IMR-90 (cell line): ENCODE measurements around the gene ARHGAP5. TPM values are rescaled to one million over a fixed set of nuclear protein-coding genes. Genes with fewer than 3 reads are reported as not detected.

Experiments
- ATAC-seq: fragments of 200-7000 bp; cut with Tn5 transposase; 2 replicates; pipeline ENCODE4 v1.9.1; 2020; ENCODE audit warnings: low read depth, mild to moderate bottlenecking, moderate library complexity
- BruUV-seq: library from RNA; stranded (reverse); fragments of 400-500 nt; replicated peaks from 2 replicates; lab custom pipeline; 2021; lab: Mats Ljungman, UMichigan
- CTCF ChIA-PET: fragments of 300-600 bp; formaldehyde crosslinking; extraction: SDS; loops from one replicate; lab custom pipeline; 2021; ENCODE audit warnings: antibody characterized with exemption; lab: Yijun Ruan, JAX
- POLR2A ChIA-PET: fragments of 300-600 bp; sonication (Branson Sonifier 250); formaldehyde crosslinking; loops from one replicate; lab custom pipeline; 2022; ENCODE audit warnings: antibody characterized with exemption; ENCODE audit not compliant: unreplicated experiment; lab: Charles Lee
- DNase-seq: peaks from one replicate; pipeline ENCODE4 v3.0.0; 2013
- H2AFZ ChIP-seq: replicated peaks from 2 replicates; pipeline ENCODE3; 2013; ENCODE audit warnings: low read length, mild to moderate bottlenecking; ENCODE audit not compliant: poor library complexity
- H2AK5ac ChIP-seq: 2 replicates; pipeline ENCODE4 v1.6.1; 2013; ENCODE audit warnings: low read depth, low read length, inconsistent platforms
- H2AK9ac ChIP-seq: replicated peaks from 2 replicates; pipeline ENCODE3; 2013; ENCODE audit warnings: mild to moderate bottlenecking, low read depth, low read length, moderate library complexity; ENCODE audit not compliant: poor library complexity
- H2BK120ac ChIP-seq: 2 replicates; pipeline ENCODE4 v1.6.1; 2013; ENCODE audit warnings: low read depth, low read length, inconsistent platforms
- H2BK15ac ChIP-seq: 3 replicates; pipeline ENCODE4 v1.6.1; 2013; ENCODE audit warnings: low read depth, low read length, inconsistent platforms
- H2BK20ac ChIP-seq: 2 replicates; pipeline ENCODE4 v1.6.1; 2013; ENCODE audit warnings: low read depth, mild to moderate bottlenecking, inconsistent platforms, low read length, moderate library complexity
- H2BK5ac ChIP-seq: 2 replicates; pipeline ENCODE4 v1.6.1; 2013; ENCODE audit warnings: mild to moderate bottlenecking, low read depth, low read length, inconsistent platforms; ENCODE audit not compliant: poor library complexity, severe bottlenecking
- H3K14ac ChIP-seq: replicated peaks from 2 replicates; pipeline ENCODE4 v1.6.1; 2013; ENCODE audit warnings: low read depth, low read length, inconsistent platforms
- H3K18ac ChIP-seq: 2 replicates; pipeline ENCODE4 v1.6.1; 2013; ENCODE audit warnings: low read depth, low read length, control low read depth
- H3K23ac ChIP-seq: 2 replicates; pipeline ENCODE4 v1.6.1; 2013; ENCODE audit warnings: low read depth, low read length, inconsistent platforms
- H3K27ac ChIP-seq: 2 replicates; pipeline ENCODE4 v1.5.1; 2013; ENCODE audit warnings: mild to moderate bottlenecking, control low read depth, low read length; ENCODE audit not compliant: insufficient read depth
- H3K27me3 ChIP-seq: 2 replicates; pipeline ENCODE4 v1.6.1; 2013; ENCODE audit warnings: low read length; ENCODE audit not compliant: control insufficient read depth, insufficient read depth
- H3K36me3 ChIP-seq: 2 replicates; pipeline ENCODE4 v1.6.1; 2013; ENCODE audit warnings: low read length, mixed read lengths; ENCODE audit not compliant: control insufficient read depth, insufficient read depth
- H3K4ac ChIP-seq: 2 replicates; pipeline ENCODE4 v1.6.1; 2013; ENCODE audit warnings: low read depth, low read length, inconsistent platforms
- H3K4me1 ChIP-seq: 2 replicates; pipeline ENCODE4 v1.6.1; 2013; ENCODE audit warnings: low read length, mixed read lengths; ENCODE audit not compliant: control insufficient read depth, insufficient read depth
- H3K4me2 ChIP-seq: 2 replicates; pipeline ENCODE4 v1.6.1; 2013; ENCODE audit warnings: low read depth, mild to moderate bottlenecking, control low read depth, low read length, moderate library complexity
- H3K4me3 ChIP-seq: 2 replicates; pipeline ENCODE4 v1.5.1; 2013; ENCODE audit warnings: low read depth, mild to moderate bottlenecking, control low read depth, low read length, moderate library complexity; ENCODE audit not compliant: insufficient read depth
- H3K56ac ChIP-seq: 2 replicates; pipeline ENCODE4 v1.6.1; 2013; ENCODE audit warnings: low read length, inconsistent platforms; ENCODE audit not compliant: insufficient read depth; ENCODE audit errors: extremely low read depth
- H3K79me1 ChIP-seq, 2 experiments: 2 replicates each; pipeline ENCODE4 v1.6.1; 2013; ENCODE audit warnings: low read length in 2 of 2, inconsistent platforms in 1 of 2, low read depth in 1 of 2
- H3K9ac ChIP-seq: 2 replicates; pipeline ENCODE4 v1.6.1; 2013; ENCODE audit warnings: low read depth, low read length, control low read depth
- H3K9me1 ChIP-seq: 2 replicates; pipeline ENCODE4 v1.6.1; 2013; ENCODE audit warnings: low read length, inconsistent platforms; ENCODE audit not compliant: insufficient read depth
- H3K9me3 ChIP-seq: 2 replicates; pipeline ENCODE4 v1.6.1; 2013; ENCODE audit warnings: low read length; ENCODE audit not compliant: control insufficient read depth, insufficient read depth
- H4K20me1 ChIP-seq: 2 replicates; pipeline ENCODE4 v1.6.1; 2013; ENCODE audit warnings: low read length, inconsistent platforms; ENCODE audit not compliant: insufficient read depth
- H4K5ac ChIP-seq: 2 replicates; pipeline ENCODE4 v1.6.1; 2013; ENCODE audit warnings: mild to moderate bottlenecking, low read depth, low read length, control low read depth
- H4K8ac ChIP-seq, 2 experiments: 2 replicates each; pipeline ENCODE4 v1.6.1; 2013; ENCODE audit warnings: low read depth in 2 of 2, low read length in 2 of 2, control low read depth in 1 of 2, inconsistent platforms in 1 of 2
- H4K91ac ChIP-seq: 2 replicates; pipeline ENCODE4 v1.6.1; 2013; ENCODE audit warnings: low read depth, low read length, inconsistent platforms; ENCODE audit not compliant: insufficient read depth
- CEBPB ChIP-seq: IDR thresholded peaks from 2 replicates; pipeline ENCODE4 v1.6.1; 2012; ENCODE audit warnings: low read depth, low read length, improper control_type of control experiment
- MXI1 ChIP-seq: IDR thresholded peaks from 2 replicates; pipeline ENCODE4 v1.6.1; 2012; ENCODE audit warnings: low read depth, mild to moderate bottlenecking, low read length, moderate library complexity, borderline replicate concordance
- WGBS, 2 experiments: methylation state at CpG; one replicate each; pipeline versions ENCODE4 v1.1.5 to v1.1.7; 2013; ENCODE audit warnings: missing lambda C conversion rate in 2 of 2; ENCODE audit not compliant: insufficient read length in 1 of 2; ENCODE audit errors: extremely low coverage in 2 of 2; 5-methylcytosine and 5-hydroxymethylcytosine counted together
- dilution Hi-C: fragments of 300-500 bp; cut with HindIII; formaldehyde crosslinking; loops from one replicate; pipeline ENCODE4 v1.14.3; 2018; ENCODE audit warnings: low sequenced_read_pairs; ENCODE audit not compliant: unreplicated experiment
- in situ Hi-C: fragments of 300-500 bp; cut with MboI; formaldehyde crosslinking; loops from 3 replicates; pipeline ENCODE4 v1.14.3; 2019; ENCODE audit warnings: low sequenced_read_pairs, inconsistent platforms, mixed read lengths
- intact Hi-C: fragments of 100-400 bp; cut with micrococcal nuclease; formaldehyde crosslinking; loops from 2 replicates; pipeline ENCODE4 v1.10.0; 2022
- polyA plus RNA-seq, 3 experiments: library from polyadenylated mRNA; depleted of rRNA; stranded (reverse); fragments of >200 nt; gene quantifications; 2 replicates each; pipeline ENCODE4 v1.2.3, GENCODE V29; 2012; ENCODE audit warnings: low replicate concordance in 1 of 3
- total RNA-seq: library from RNA; depleted of rRNA; stranded (reverse); fragments of >200 nt; gene quantifications from 2 replicates; pipeline ENCODE4 v1.2.3, GENCODE V29; 2012

The ARHGAP5 gene
- total and polyA plus RNA-seq, 2 of the 4 experiments (the other 2 are of a cell fraction) = 7.4 to 45.3 TPM

GRCh38 chr14:32055175-32055574 is 21.9 kb upstream of the ARHGAP5 start:
- no peak overlapping the region for H3K4ac ChIP-seq
- ATAC-seq = no peak
- H4K20me1 ChIP-seq = no peaks in the 10 kb centered on the region
- no peak overlapping the region for H3K23ac ChIP-seq
- H3K9ac ChIP-seq = no peak overlapping the region
- H3K36me3 ChIP-seq = no peaks in the 10 kb centered on the region
- no peak for DNase-seq
- H2BK20ac ChIP-seq = no peak overlapping the region
- no peak overlapping the region for H4K5ac ChIP-seq
- WGBS, 2 experiments = no CpG with 5 or more reads among the region's 2 CpGs
- H4K91ac ChIP-seq = no peak overlapping the region
- no peak overlapping the region for H2AFZ ChIP-seq
- no peak overlapping the region for H2AK9ac ChIP-seq
- POLR2A ChIA-PET = no interaction called here
- no peak overlapping the region for H2BK15ac ChIP-seq
- no peak overlapping the region for H3K4me2 ChIP-seq
- H3K9me3 ChIP-seq = no peaks in the 10 kb centered on the region
- H3K27ac ChIP-seq = no peak overlapping the region
- H3K4me3 ChIP-seq = no peak overlapping the region
- no peaks in the 10 kb centered on the region for H3K79me1 ChIP-seq
- H3K56ac ChIP-seq = no peak overlapping the region
- no peak overlapping the region for H2BK120ac ChIP-seq
- no peak overlapping the region for H3K18ac ChIP-seq
- TF ChIP-seq MXI1 (no peak), CEBPB (peak; percentile 42; the same call in 1 of the 2 replicates)
- dilution Hi-C loops (no loop called here), intact Hi-C loops (no loop called here), in situ Hi-C loops (no loop called here)
- no peak overlapping the region for H3K14ac ChIP-seq
- H3K9me1 ChIP-seq = no peaks in the 10 kb centered on the region
- H2AK5ac ChIP-seq = no peak overlapping the region
- peaks cover 9% of the 10 kb centered on the region for H3K27me3 ChIP-seq
- no peak overlapping the region for H2BK5ac ChIP-seq
- CTCF ChIA-PET = no interaction called here
- BruUV-seq = no TSS peak
- no peaks in the 10 kb centered on the region for H3K4me1 ChIP-seq
- no peak overlapping the region for H4K8ac ChIP-seq
